Cardiac septum (tissue), 1 donor: Measurements from ENCODE around the gene FAM184A. TPM values are rescaled to one million over a fixed set of nuclear protein-coding genes. Genes with fewer than 3 reads are reported as not detected.

Source experiments
- DNase-seq: peaks from one replicate; pipeline ENCODE4 v3.0.0-alpha.2; 2020; ENCODE audit warnings: low spot score
- intact Hi-C: fragments of 100-400 bp; cut with DNase I; formaldehyde crosslinking; loops from one replicate; pipeline ENCODE4 v1.14.0; 2022
- total RNA-seq: library from RNA; stranded (reverse); fragmentation: NEBNext Ultra II Directional; extraction: Animal tissue kit (Norgen Biotek cat#: 25700); gene quantifications from one replicate; pipeline ENCODE4 v1.2.1, GENCODE V29; 2021
- donor health status: DM: no; HTN: no; CAD: no.

FAM184A gene
- total RNA-seq, 1 donor from 2014 or later = 0.40 TPM

DNA sequence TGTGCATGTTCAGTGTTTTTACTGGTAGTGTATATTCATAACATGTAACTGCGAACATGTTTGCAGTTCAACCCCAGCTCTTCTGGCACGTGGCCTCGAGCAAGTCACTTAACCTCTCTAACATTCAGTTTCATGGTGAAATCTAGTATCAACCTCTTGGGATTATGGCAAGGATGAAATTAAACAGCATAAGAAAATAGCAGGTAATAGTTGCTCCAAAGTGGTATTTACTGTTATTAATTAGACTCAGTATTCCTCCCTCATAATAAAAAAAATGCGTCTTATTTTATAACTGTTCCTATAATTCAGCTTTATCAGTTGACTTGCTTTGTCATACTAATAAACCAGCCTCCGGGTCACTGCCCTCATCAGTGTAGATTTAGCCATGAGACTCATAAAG, 15.0 kb downstream of the FAM184A start:
- intact Hi-C loops = no loop called here
- no peak for DNase-seq

DNA sequence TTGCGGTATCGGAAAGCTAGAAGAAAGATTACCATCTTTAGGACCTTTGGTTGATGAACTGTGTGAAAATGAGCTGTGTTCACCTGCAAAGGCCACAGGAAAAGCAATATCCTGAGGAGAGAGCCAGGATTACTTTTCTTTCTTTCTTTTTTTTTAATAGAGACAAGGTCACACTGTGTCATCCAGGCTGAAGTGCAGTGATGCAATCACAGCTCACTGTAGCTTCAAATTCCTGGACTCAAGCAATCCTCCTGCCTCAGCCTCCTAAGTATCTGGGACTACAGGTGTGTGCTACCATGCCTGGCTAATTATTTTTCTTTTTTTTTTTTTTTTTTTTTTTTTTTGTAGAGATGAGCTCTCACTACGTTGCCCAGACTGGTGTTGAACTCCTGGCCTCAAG, 17.2 kb downstream of the FAM184A start:
- intact Hi-C loops = no loop called here
- no peak for DNase-seq

DNA sequence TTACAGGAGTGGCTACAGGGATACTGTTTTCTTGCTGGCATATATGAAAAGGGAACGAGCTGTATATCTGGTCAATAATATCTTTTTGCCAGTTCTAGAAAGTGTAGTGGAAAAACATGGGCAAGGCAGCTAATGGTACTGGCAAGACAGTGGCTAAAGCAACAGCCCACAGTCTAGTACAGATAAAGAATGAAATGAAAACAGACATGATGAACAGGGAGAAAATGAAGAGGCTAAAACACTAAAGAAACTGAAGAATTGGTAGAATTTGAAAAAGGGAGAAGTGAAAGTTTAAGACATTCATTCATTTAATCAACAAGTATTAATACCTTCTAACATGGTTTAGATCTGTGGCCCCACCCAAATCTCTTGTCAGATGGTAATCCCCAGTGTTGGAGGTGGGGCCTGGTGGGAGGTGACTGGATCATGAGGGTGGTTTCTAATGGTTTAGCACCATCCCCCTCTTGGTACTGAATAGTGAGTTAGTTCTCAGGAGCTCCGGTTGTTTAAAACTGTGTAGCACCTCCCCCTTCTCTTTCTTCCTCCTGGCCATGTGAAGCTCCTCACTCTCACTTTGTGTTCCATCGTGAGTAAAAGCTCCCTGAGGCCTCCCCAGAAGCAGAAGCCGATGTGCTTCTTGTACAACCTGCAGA, 18.1 kb downstream of the FAM184A start:
- intact Hi-C loops = no loop called here
- no peak for DNase-seq

DNA sequence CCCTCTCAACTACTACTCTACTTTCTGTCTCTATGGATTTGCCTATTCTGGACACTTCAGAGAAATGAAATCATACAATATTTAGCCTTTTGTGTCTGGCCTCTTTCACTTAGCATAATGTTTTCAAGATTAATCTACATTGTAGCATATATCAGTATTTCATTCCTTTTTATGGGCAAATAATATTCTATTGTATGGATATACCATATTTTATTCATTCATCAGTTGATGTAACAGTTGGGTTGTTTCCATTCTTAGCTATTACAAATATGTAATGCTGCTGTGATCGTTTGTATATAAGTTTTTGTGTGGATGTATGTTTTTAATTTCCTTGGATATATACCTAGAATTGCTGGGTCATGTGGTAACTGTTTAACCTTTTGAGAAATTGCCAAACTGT, 23.4 kb downstream of the FAM184A start:
- intact Hi-C loops = no loop called here
- no peak for DNase-seq

DNA sequence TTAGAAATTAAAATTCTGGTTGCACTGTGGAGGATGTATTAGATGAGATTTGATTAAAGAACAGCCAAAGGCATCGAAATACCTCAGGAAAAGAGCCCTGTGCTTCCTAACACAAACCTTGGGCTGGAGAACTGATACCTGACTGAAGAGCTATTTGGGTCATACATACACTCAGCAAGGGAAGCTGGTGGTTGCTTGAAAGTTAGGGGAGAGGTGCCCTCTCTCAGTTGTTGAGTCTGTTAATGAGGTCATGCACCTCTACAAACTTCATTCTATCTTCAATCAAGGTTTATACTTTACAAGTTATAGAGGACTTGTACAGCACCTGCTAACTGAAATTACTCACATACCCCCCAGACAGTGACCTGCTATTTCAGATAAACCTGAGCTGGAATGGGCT, 25.5 kb downstream of the FAM184A start:
- intact Hi-C loops = no loop called here
- DNase-seq = no peak

DNA sequence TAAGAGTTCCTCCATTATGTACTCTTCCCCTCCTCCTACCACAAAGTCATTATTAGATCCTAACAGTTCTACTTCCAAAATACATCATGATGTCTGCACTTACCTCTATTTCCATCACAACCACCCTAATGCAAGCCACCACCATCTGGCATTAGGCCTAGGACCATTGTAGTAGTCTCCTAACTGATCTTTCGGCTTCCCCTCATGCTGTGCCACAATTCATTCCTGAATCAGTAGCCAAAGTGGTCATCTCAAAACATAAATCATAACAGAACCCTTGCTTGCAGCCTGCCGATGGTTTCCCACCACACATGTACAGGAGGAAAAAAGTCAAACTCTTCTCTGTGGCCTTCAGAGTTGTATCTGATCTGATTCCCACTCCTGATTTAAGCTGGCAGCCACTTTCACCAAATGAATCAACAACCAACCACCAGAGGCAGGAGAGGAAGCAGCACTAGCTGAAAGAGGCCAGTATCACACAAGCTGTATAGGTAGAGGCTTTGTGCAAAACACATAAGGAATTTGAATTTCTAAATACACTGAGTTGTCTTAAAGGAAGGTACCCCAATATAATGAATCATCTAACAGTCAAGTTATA, 26.1 kb downstream of the FAM184A start:
- intact Hi-C loops = no loop called here
- DNase-seq = no peak

DNA sequence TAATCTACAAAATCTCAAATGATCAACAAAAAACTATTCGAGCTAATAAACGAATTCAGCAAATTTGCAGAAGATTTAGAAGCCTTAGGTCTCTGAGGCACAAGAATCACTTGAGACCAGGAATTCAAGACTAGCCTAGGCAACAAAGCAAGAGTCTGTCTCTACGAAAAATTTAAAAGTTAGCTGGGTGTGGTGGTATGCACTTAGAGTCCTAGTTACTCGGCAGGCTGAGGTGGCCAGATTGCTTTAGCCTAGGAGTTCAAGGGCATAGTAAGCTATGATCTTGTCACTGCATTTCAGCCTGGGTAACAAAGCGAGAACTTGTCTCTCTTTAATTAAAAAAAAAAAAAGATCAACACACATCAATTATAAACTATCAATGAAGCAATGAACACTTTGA, 34.2 kb downstream of the FAM184A start:
- DNase-seq = no peak
- intact Hi-C loops = no loop called here

DNA sequence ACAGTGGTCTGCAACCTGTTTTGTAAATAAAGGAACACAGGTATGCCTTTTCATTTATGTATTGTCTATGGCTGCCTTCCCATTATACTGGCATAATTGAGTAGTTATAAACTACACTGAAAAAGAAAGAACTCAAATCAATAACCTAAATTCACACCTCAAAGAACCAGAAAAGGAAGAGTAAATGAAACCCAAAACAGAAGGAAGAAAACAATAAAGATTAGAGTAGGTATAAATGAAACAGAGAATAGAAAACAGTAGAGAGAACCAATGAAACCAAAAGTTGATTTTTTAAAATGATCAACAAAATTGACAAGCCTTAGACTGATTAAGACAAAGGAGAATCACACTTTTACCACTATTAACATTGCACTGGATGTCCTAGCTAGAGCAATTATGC, 34.7 kb downstream of the FAM184A start:
- intact Hi-C loops = no loop called here
- no peak for DNase-seq

DNA sequence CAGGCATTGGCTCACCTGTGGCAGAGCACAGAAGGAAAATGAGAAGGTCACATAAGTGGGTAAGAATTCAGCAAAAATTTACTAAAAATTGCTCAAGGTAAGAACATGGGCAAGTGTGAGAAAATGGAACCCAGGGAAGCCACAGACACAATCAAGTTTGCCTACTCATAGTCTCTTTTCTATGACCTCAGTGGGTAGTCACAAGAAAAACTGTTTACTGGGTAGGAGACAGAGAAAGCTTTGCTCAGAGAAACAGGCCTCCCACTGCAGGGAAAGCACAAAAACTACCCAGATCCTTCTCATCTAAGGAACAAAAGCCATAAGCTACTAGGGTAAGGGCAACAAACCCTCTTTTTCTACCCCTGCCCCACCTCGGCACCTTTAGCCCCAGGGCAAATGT, 35.2 kb downstream of the FAM184A start:
- intact Hi-C loops = no loop called here

DNA sequence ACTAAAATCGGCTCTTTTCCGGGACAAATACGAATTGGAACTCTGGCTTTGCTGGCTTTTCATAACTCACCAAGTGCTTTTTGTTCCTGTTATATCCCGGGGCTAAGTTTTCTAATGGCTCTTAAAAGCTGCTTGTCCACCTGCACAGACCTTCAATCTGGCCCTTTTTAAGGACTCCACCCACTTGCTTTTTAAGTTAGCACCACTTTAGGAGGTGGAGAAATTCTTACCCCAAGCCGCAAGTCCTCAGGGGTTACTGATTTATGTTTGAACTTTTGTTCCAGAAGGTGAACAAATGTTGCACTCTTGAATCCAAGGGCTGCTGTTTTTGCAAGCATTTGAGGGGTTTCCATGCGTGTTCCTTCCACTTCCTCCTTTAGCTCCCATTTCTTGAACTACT, 37.8 kb downstream of the FAM184A start:
- intact Hi-C loops = no loop called here
- no peak for DNase-seq

More for the DNA sequence above, 35.2 kb downstream of the FAM184A start:
- DNase-seq = no peak

DNA sequence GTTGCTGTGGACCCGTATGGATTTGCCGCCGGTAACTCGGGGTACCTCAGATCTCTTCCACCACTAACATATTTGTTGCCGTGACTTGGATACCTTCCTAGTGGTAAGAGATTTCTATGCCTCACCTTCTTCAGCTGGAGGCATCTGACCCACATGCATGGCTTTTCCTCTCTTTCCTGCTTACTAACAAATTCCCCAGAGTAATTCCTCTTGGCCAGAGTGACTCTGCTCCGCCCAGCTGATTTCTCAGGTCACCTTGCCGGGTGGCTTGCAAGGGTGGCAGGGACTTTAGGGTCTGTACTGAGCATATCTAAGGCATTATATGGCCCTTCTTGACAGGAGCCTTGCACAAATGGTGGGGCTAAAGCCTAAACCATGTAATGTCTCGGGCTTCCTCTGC, 38.2 kb downstream of the FAM184A start:
- intact Hi-C loops = no loop called here
- DNase-seq = no peak

DNA sequence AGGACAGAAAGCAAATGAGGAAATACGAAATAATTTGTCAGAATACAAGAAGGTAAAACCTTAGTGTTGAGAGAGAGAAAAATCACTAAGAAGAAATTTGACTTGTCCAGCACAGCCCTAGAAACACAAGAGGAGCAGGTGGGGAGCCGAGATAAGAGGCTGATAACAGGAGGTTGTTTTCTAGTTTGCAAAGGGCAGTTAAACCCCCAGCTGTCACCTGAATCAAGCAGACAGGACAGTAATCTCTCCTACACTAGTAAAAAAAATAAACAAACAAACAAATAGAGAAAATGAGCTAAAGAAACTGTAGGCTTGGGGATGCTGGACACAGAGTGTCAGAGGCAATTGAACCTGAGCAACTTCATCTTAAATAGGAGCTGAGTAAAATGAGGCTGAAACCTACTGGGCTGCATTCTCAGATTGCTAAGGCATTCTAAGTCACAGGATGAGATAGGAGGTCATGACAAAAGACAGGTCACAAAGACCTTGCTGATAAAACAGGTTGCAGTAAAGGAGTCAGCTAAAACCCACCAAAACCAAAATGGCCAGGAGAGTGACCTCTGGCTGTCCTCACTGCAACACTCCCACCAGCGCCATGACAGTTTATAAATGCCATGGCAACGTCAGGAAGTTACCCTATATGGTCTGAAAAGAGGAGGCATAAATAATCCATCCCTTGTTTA, 40.4 kb downstream of the FAM184A start:
- intact Hi-C loops = loop anchor here (5.0 kb wide), 1 partner anchor 39 kb away; the partner anchor contains the start of gene FAM184A
- DNase-seq = no peak

DNA sequence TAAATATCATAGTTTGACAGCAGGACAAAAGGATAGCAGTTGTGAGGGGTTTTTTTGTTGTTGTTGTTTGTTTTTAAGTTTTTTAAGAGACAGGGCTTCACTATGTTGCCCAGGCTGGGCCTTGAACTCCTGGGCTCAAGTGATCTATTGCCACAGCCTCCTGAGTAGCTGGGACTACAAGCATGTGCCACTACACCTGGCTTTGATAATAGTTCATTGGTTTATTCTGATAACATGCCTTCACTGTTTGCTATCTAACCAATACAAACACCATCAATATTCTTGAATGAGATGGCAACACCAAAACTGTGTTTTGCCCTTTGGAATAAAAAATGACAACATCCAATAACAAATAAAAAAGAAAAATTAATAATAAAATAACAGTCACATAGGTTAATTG, 41.2 kb downstream of the FAM184A start:
- intact Hi-C loops = loop anchor here (5.0 kb wide), 1 partner anchor 40 kb away; the partner anchor contains the start of gene FAM184A
- DNase-seq = no peak

DNA sequence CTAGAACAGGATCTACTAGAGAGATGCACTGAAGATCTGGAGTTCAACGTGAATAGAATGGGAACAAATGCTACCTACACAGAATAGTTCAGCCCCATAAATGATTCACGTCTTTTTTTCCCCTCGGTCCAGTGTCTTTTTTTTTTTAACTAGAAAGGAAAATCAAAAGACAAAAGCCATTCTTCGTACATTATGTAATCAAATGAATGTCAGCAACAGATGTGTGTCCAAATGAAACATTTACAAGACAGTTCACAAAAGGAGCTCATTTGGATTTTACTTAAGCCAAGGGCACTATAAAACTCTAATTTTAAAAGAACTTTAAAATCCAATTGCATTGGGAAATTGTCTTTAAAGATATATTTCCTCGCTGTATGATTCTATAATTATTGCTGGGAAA, 42.4 kb downstream of the FAM184A start:
- DNase-seq = no peak

DNA sequence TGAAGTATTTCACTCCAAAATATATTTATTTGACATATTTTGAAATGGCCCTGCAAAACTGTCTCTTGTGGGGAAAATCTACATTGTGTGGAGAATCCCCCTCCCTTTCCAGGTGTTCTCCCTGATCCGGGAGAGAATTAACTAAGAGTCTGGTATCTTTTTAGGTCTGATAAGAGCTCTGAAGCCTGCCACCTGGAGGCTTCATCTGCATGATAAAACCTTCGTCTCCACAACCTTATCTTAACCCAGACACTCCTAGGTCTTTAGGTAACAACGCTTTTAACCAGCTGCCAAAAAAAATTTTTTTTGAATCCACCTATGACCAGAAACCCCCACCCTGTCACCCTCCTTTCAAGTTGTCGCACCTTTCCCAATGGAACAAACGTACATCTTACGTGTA, 43.0 kb downstream of the FAM184A start:
- no peak for DNase-seq
- intact Hi-C loops = loop anchor here (5.0 kb wide), 1 partner anchor 42 kb away; the partner anchor contains the start of gene FAM184A

More for the DNA sequence above, 42.4 kb downstream of the FAM184A start:
- intact Hi-C loops = loop anchor here (5.0 kb wide), 1 partner anchor 41 kb away; the partner anchor contains the start of gene FAM184A

DNA sequence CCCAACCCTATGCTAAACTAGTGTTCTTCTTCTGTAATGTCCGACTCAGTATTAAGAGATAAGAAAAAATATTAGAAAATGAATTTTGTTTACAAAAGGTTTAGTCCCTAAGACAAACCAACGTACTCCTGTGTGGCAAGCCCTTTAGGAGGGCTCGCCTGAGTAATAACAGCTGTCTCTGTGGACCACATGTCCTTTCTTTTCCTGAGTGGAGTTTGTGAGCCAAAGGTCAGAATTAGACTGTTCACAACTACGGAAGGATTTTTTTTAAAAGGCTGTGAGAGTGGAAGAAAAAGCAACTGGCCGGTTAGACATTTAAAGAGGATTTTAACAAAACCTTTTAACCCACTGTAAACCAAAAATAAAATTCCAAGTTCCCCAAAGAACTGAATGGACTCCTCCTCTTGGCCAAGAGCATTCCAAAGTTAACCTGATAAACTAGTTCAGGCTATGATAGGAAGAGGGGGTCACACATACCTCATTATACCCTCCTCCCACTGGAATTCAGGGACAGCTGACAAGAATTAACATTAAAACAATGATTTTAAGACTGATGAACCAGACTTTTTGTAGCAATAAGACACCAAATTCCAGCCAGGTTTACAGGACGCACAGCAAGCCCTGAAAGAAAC, 43.5 kb downstream of the FAM184A start:
- intact Hi-C loops = loop anchor here (5.0 kb wide), 1 partner anchor 42 kb away; the partner anchor contains the start of gene FAM184A
- no peak for DNase-seq

DNA sequence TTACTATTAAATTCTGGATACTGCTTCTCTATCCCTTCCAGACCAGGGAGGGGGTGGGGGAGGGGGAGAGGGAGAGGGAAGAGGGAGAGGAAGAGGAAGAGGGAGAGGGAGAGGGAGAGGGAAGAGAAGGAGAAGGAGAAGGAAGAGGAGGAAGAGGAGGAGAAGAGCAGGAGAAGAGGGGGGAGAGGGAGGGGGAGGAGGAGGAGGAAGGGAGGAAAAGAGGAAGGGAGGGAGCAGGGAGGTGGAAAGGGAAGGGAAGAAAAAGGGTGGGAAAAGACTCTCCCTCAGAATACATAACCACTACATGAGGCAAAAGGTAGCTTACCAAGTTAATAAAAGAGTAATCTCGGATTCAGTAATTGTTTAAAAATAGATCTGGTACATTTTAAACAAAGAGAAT, 46.0 kb downstream of the FAM184A start:
- intact Hi-C loops = no loop called here
- no peak for DNase-seq

DNA sequence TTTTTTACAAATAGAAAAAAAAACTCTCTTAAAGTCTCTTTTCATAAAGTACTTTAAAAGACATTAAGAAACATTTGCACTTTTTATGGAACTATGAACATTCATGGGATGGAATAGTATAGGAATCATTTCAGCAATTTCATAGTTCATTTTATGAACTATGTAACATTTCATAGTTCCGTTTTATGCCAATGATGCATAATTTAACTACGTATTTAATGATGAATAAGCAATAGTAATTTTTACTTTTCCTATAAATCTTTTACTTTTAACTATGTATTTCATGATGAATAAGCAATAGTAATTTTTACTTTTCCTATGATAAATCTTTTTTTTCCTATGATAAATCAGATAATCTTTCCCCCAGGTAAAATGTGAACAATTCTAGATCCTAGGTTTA, 47.7 kb downstream of the FAM184A start:
- intact Hi-C loops = no loop called here
- no peak for DNase-seq

DNA sequence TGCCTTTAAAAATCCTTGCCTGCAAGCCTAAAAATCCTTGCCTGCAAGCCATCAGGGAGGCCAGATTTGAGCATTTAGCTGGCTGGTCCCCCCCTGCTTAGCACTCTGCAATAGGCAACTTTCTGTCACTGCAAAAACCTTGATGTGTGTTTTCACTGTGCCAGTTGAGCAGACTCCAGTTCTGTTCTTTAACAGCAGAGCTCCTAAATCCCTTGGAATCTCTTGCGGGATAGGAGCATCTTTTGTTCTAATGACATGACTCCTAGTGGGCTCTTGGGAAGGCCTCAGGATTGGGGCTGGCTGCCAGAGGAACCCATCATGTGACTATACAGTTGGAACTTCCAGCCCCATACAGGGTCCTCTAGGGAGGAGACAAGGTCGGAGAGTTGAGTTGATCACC, 50.4 kb downstream of the FAM184A start:
- DNase-seq = no peak
- intact Hi-C loops = no loop called here

DNA sequence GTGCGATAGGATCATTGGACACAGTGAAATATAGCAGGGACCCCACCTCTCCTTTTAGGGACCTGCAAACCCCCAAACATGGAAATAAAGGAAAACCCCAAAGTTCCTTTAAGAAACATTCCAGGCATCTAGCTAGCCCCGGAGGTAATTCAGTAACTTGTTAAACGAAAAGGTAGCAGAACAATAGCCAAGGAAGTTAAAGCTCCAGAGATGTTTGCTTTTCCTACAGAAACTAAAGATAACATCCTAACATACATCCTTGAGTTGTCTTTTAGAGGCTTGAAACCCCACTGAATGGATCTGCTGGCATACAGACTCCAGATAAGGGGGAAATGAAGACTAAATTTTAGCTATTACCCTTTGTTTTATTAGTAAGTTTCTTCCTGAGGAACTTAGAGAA, 51.0 kb downstream of the FAM184A start:
- DNase-seq = no peak
- intact Hi-C loops = no loop called here
